Thymus (tissue), 11 donors: ENCODE data around the gene GINS1. TPM values are rescaled to one million over a fixed set of nuclear protein-coding genes. Genes with fewer than 3 reads are reported as not detected.

Experiments
- DNase-seq, 9 donors: peaks; one replicate each; pipeline ENCODE4 v3.0.0-alpha.2; 2013; ENCODE audit warnings: low spot score in 9 of 9, low read depth in 6 of 9, missing footprints in 1 of 9
- H3K27ac ChIP-seq, 2 donors: one replicate each; pipeline ENCODE4 v1.5.1; 2013; ENCODE audit warnings: control low read depth in 1 of 2, low read depth in 1 of 2, low read length in 1 of 2, mild to moderate bottlenecking in 1 of 2, moderate library complexity in 1 of 2
- H3K27me3 ChIP-seq, 2 donors: one replicate each; pipeline ENCODE4 v1.5.1; 2013; ENCODE audit warnings: low read length in 1 of 2; ENCODE audit not compliant: control insufficient read depth in 2 of 2, insufficient read depth in 1 of 2
- H3K36me3 ChIP-seq, 2 donors: one replicate each; pipeline ENCODE4 v1.5.1; 2013; ENCODE audit warnings: low read length in 1 of 2, mild to moderate bottlenecking in 1 of 2, moderate library complexity in 1 of 2; ENCODE audit not compliant: control insufficient read depth in 2 of 2, insufficient read depth in 2 of 2
- H3K4me1 ChIP-seq, 2 donors: one replicate each; pipeline ENCODE4 v1.5.1; 2013; ENCODE audit warnings: low read length in 2 of 2; ENCODE audit not compliant: control insufficient read depth in 2 of 2, insufficient read depth in 2 of 2
- H3K4me3 ChIP-seq, 2 donors: one replicate each; pipeline ENCODE4 v1.5.1; 2013; ENCODE audit warnings: low read length in 2 of 2, control low read depth in 1 of 2, mild to moderate bottlenecking in 1 of 2
- H3K9me3 ChIP-seq, 2 donors: one replicate each; pipeline ENCODE4 v1.5.1; 2013; ENCODE audit warnings: low read length in 1 of 2, mild to moderate bottlenecking in 1 of 2; ENCODE audit not compliant: control insufficient read depth in 2 of 2, insufficient read depth in 1 of 2
- WGBS: extraction: QIAGEN DNeasy Blood & Tissue Kit; methylation state at CpG from one replicate; pipeline ENCODE4 v1.1.7; 2013; 5-methylcytosine and 5-hydroxymethylcytosine counted together
- polyA plus RNA-seq: library from polyadenylated mRNA; stranded (reverse); fragments of 200-250 nt; gene quantifications from one replicate; pipeline ENCODE4 v1.2.3, GENCODE V29; 2013
- total RNA-seq: library from RNA; stranded (reverse); fragments of 120-200 nt; gene quantifications from one replicate; pipeline ENCODE4 v1.2.4, GENCODE V29; 2013
- donor health status: healthy.

Gene GINS1
- total and polyA plus RNA-seq, 2 donors = 1.8 to 15.7 TPM

DNA sequence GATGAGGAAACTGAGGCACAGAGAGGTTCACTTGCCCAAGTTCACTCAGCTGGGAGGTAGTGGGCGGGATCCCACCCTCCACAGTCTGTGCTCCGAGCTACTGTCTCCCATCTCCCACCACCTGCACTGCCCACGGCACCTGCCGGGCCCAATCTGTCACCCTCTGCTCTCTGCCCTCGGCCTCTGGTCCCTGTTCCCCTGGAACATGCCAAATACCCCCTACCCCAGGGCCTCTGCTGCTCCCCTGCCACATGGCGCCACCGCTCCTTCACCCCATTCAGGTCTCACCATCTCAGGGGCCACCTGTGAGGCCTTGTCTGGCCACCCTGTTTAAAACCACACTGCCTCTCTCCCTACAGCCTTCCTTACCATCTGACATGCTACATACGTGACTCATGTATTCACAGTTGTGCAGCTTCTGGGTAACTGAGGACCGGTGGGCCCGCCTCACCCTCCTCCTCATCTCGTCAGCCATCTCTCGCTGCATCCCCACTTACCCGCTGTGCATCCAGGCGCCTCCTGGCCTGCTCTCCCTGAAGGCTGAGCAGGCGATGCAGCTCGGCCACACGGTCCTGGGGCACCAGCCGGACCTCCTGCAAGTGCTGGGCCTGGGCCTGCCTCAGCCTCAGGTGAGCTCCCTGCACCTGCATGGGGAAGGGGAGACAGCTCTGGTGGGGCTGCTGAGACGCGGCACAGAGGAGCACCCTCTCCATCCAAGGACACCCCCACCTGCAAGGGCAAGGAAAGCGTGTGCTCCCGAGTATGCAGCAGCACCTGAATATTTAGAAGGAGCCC is 50.6 kb downstream of the GINS1 start:
- no peak for DNase-seq
- no peak overlapping the region for H3K27ac ChIP-seq
- WGBS = 94% methylated on average over 22 of the region's 22 CpGs
- H3K4me3 ChIP-seq = no peak overlapping the region
- H3K36me3 ChIP-seq = peaks cover 53 to 65% of the 10 kb centered on the region in 2 donors
- H3K27me3 ChIP-seq = no peaks in the 10 kb centered on the region
- peaks cover 0 to 8% of the 10 kb centered on the region in 2 donors for H3K4me1 ChIP-seq
- H3K9me3 ChIP-seq = no peaks in the 10 kb centered on the region

DNA sequence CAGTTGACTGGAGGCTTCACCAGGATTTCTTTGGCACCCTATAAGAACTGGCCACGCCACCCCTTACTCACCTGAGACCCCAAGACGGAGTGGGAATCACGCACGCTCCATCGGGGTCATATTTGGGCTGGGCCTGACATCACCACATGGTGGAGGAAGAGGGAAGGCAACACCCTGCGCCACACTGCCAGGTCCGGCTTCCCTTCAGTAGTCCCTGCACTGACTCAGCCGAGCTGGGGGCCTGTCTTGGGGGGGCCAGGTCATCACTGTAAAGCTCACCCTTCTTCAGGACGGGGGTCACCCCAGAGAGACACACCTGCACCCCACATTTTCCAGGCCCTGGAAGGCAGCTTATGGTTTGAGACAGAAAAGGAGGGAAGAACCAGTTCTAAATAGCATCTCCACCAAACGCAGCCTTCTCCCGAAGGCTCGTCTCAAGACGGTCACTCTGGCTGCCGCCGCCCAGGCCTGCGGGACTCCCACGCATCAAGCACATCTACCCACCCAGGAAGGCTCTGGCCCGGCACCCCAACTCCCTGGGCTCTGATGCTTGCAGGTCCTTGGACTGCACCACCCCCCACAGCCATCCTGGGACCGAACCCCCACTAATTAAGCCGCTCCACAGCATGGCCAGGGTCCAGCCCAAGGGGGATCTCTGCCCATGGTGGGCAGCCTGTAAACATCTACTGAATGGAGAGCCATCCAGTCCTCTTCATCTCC is 51.8 kb downstream of the GINS1 start:
- H3K4me1 ChIP-seq = peaks cover 0 to 8% of the 10 kb centered on the region in 2 donors
- H3K27ac ChIP-seq = no peak overlapping the region
- no peak overlapping the region for H3K4me3 ChIP-seq
- no peaks in the 10 kb centered on the region for H3K27me3 ChIP-seq
- H3K9me3 ChIP-seq = no peaks in the 10 kb centered on the region
- 97% methylated on average over 20 of the region's 20 CpGs for WGBS
- no peak for DNase-seq
- peaks cover 48 to 60% of the 10 kb centered on the region in 2 donors for H3K36me3 ChIP-seq

DNA sequence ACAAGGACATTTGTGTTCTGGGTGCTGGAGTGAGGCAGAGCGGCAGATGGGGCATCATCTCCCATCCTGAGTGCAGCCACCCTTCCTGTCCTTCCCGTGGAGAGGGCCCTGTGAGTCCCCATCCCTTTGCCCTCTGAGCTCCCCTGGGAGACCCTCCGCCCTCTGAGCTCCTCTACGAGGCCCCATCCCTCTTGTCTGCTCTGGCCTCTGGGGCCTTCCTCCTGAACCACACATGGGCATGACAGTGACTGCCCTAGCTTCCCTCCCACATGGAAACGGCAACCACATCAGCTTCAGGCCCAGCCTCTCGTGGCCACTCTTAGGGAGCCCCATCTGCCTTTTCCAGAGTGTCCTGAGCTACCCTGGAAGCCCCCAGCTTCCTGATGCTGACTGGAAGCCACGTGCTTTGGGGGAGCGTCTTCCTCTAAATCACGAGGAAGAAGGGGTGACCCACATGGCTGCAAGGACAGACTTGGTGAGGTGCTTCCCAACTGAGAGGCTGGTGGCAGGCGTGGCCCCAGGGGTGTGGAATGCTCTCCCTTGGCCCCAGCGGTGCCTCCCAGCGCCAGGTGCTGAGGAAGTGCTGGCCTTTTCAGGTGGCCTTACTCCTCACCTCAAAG is 52.6 kb downstream of the GINS1 start:
- Histone ChIP-seq H3K9me3 (no peaks in the 10 kb centered on the region), H3K4me1 (peaks cover 0 to 8% of the 10 kb centered on the region in 2 donors), H3K27me3 (no peaks in the 10 kb centered on the region), H3K4me3 (no peak overlapping the region), H3K36me3 (peaks cover 49 to 60% of the 10 kb centered on the region in 2 donors), H3K27ac (no peak overlapping the region)
- 93% methylated on average over 12 of the region's 12 CpGs for WGBS
- DNase-seq = no peak

DNA sequence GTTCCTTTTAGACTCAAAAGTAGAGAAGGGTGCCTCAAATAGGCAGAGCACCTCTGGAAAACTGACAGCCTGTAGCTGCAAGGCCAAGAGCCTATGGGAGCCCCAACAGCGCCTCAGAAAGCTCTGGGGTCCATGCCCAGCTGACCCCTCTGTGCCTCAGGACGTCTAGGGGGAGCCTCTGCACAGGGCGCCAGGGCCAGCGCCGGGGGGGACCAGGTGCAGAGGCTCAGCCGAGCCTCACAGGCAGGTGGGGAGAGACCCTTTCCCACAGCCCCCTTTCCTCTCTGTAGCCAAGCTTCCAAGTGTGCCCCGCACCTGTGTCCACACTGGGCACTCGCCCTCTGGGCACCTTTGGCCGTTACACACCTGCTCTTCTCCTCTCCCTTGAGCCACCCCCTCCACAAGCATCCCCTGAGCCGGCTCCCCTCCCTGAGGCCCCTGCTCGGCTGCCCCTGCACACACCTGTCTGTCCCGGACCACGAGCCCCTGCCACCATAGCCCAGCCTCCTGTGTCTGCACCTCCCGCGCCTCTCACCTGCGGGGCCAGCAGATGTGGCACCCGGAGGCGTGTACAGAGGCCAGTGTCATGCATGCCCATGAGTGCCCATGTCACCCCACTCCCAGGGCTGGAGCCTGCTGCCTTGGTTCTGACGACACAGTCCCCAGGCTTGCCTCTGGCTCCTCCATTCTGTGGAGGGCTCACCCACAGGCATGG is 53.2 kb downstream of the GINS1 start:
- Histone ChIP-seq H3K36me3 (peaks cover 50 to 60% of the 10 kb centered on the region in 2 donors), H3K9me3 (no peaks in the 10 kb centered on the region), H3K4me1 (peaks cover 0 to 8% of the 10 kb centered on the region in 2 donors), H3K4me3 (no peak overlapping the region), H3K27ac (no peak overlapping the region), H3K27me3 (no peaks in the 10 kb centered on the region)
- 97% methylated on average over 19 of the region's 19 CpGs for WGBS
- no peak for DNase-seq

- H3K36me3 ChIP-seq = peaks cover 53 to 64% of the 10 kb centered on the region in 2 donors
- H3K27ac ChIP-seq = no peak overlapping the region
- H3K27me3 ChIP-seq = no peaks in the 10 kb centered on the region
- H3K9me3 ChIP-seq = no peaks in the 10 kb centered on the region
- H3K4me3 ChIP-seq = no peak overlapping the region
- DNase-seq = no peak
- WGBS = 99% methylated on average over 9 of the region's 9 CpGs
- H3K4me1 ChIP-seq = peaks cover 0 to 8% of the 10 kb centered on the region in 2 donors
Measured at GRCh38 chr20:25461281-25461650, 53.8 kb downstream of the GINS1 start.

DNA sequence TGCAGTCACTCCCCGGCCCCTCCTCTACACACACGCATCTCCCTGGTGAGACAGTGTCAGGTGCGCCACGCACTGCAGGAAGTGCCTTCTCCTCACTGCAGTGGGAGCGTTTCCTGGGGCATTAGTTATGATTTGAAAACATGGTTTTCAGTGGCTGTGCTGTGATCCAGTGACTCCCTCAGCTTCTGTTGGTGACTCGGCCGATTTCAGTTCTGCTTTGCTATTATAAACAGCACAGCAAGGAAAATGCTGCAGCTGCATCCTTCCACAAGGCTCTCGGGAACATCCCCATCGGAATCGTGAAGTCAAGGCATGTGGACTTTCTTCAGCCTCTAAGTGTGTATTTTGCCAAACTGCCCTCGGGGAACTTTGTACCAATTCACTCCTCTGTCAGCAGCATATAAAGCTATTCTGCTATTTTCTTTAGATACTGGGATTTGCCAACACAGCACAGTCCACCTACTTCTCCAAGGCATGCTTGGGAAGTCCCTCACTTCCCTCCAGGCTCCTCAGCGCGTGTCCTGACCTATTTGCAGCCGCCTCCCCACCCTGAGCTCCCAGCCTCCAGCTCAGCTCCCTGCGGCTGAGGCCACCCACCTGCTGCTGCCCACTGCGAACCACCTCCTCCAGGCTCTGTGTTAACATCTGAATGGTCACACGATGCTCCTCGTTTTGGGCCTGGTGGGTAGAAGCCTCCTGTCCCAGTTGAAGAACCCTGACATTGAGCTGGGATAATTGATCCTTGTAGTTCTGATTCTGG is 54.5 kb downstream of the GINS1 start:
- peaks cover 58 to 70% of the 10 kb centered on the region in 2 donors for H3K36me3 ChIP-seq
- peaks cover 0 to 8% of the 10 kb centered on the region in 2 donors for H3K4me1 ChIP-seq
- peak overlapping the region; percentile 18 to 41 for H3K27ac ChIP-seq
- no peak for DNase-seq
- H3K4me3 ChIP-seq = no peak overlapping the region
- WGBS = 57% methylated on average over 18 of the region's 18 CpGs
- no peaks in the 10 kb centered on the region for H3K9me3 ChIP-seq
- H3K27me3 ChIP-seq = no peaks in the 10 kb centered on the region

GRCh38 chr20:25464501-25465242 is 57.2 kb downstream of the GINS1 start:
- H3K9me3 ChIP-seq = no peaks in the 10 kb centered on the region
- WGBS = 89% methylated on average over 13 of the region's 13 CpGs
- peaks cover 58 to 80% of the 10 kb centered on the region in 2 donors for H3K36me3 ChIP-seq
- no peak overlapping the region for H3K4me3 ChIP-seq
- H3K27me3 ChIP-seq = no peaks in the 10 kb centered on the region
- H3K27ac ChIP-seq = no peak overlapping the region
- DNase-seq = no peak
- H3K4me1 ChIP-seq = peaks cover 0 to 10% of the 10 kb centered on the region in 2 donors
